SHP77 (cell line): ENCODE data around the gene RIC3.

Source experiments
- DNase-seq, 2 experiments: peaks; one replicate each; lab custom pipeline; 2025; lab: John Stamatoyannopoulos, UW

Gene RIC3

GRCh38 chr11:8086571-8086970 is 82.3 kb downstream of the RIC3 start:
- DNase-seq, result no peak

GRCh38 chr11:8086001-8086479 is 82.8 kb downstream of the RIC3 start:
- DNase-seq, result no peak

GRCh38 chr11:8085011-8085645 is 83.7 kb downstream of the RIC3 start:
- no peak for DNase-seq

GRCh38 chr11:8084352-8084751 is 84.5 kb downstream of the RIC3 start:
- DNase-seq, result no peak

GRCh38 chr11:8083871-8084281 is 84.9 kb downstream of the RIC3 start:
- DNase-seq, result no peak

GRCh38 chr11:8083088-8083395 is 85.8 kb downstream of the RIC3 start:
- no peak for DNase-seq

- no peak for DNase-seq
These were observed 86.3 kb downstream of the RIC3 start for GRCh38 chr11:8082391-8083087.

GRCh38 chr11:8081591-8082250 is 87.1 kb downstream of the RIC3 start:
- DNase-seq, result no peak

- DNase-seq, result no peak
These were observed 87.9 kb downstream of the RIC3 start, which contains the start of gene TUB for GRCh38 chr11:8080674-8081590. TSS of gene TUB (plus strand) at chr11:8081211. CDS start at chr11:8081511, 300 bp downstream.

GRCh38 chr11:8080069-8080670 is 88.7 kb downstream of the RIC3 start:
- DNase-seq, result no peak

- DNase-seq, result no peak
These were observed 89.6 kb downstream of the RIC3 start for GRCh38 chr11:8079111-8079675.

- no peak for DNase-seq
These were observed 93.6 kb downstream of the RIC3 start for GRCh38 chr11:8075119-8075726.

GRCh38 chr11:8071616-8072581 is 96.9 kb downstream of the RIC3 start:
- DNase-seq, result no peak

- DNase-seq, result no peak
These were observed 98.3 kb downstream of the RIC3 start for GRCh38 chr11:8070417-8071115.

GRCh38 chr11:8069771-8070170 is 99.1 kb downstream of the RIC3 start:
- no peak for DNase-seq

GRCh38 chr11:8068605-8069221 is 100.1 kb downstream of the RIC3 start:
- no peak for DNase-seq

GRCh38 chr11:8067929-8068575 is 100.8 kb downstream of the RIC3 start:
- no peak for DNase-seq

- DNase-seq, result no peak
These were observed 101.3 kb downstream of the RIC3 start for GRCh38 chr11:8067567-8067928.
